H9 (cell line): ENCODE results near the gene CLCN2. TPM values are rescaled to one million over a fixed set of nuclear protein-coding genes. Genes with fewer than 3 reads are reported as not detected.

Experiments used
- DNase-seq: peaks from one replicate; pipeline ENCODE4 v3.0.0-alpha.2; 2017
- H2AFZ ChIP-seq: one replicate; pipeline ENCODE4 v1.6.1; 2013; ENCODE audit warnings: mild to moderate bottlenecking, low read length, control low read depth, moderate library complexity
- H2AK5ac ChIP-seq: 2 replicates; pipeline ENCODE4 v1.6.1; 2013; ENCODE audit warnings: low read length, control low read depth, mixed read lengths; ENCODE audit not compliant: insufficient read length
- H2BK120ac ChIP-seq: one replicate; pipeline ENCODE4 v1.6.1; 2013; ENCODE audit warnings: low read depth, mild to moderate bottlenecking, low read length, control low read depth, inconsistent platforms; ENCODE audit not compliant: poor library complexity, severe bottlenecking
- H2BK12ac ChIP-seq: 2 replicates; pipeline ENCODE4 v1.6.1; 2013; ENCODE audit warnings: low read length, control low read depth, mixed read lengths, low read depth; ENCODE audit not compliant: insufficient read length
- H2BK15ac ChIP-seq: 2 replicates; pipeline ENCODE4 v1.6.1; 2013; ENCODE audit warnings: low read depth, low read length, control low read depth
- H2BK20ac ChIP-seq: one replicate; pipeline ENCODE4 v1.6.1; 2013; ENCODE audit warnings: low read depth, mild to moderate bottlenecking, low read length, control low read depth, inconsistent platforms; ENCODE audit not compliant: poor library complexity, severe bottlenecking
- H2BK5ac ChIP-seq: 2 replicates; pipeline ENCODE4 v1.6.1; 2013; ENCODE audit warnings: low read length, control low read depth, mixed read lengths; ENCODE audit not compliant: insufficient read length
- H3K14ac ChIP-seq: 2 replicates; pipeline ENCODE4 v1.6.1; 2013; ENCODE audit warnings: low read length, control low read depth; ENCODE audit not compliant: insufficient read depth
- H3K18ac ChIP-seq: 2 replicates; pipeline ENCODE4 v1.6.1; 2013; ENCODE audit warnings: low read depth, mild to moderate bottlenecking, mixed read lengths, low read length, control low read depth; ENCODE audit not compliant: insufficient read length
- H3K23ac ChIP-seq: 2 replicates; pipeline ENCODE4 v1.6.1; 2013; ENCODE audit warnings: low read length, control low read depth, mixed read lengths, low read depth; ENCODE audit not compliant: insufficient read length
- H3K23me2 ChIP-seq: 2 replicates; pipeline ENCODE4 v1.6.1; 2013; ENCODE audit warnings: low read depth, mild to moderate bottlenecking, mixed read lengths, low read length, control low read depth; ENCODE audit not compliant: insufficient read length, poor library complexity, severe bottlenecking
- H3K27ac ChIP-seq: 2 replicates; pipeline ENCODE4 v1.5.1; 2013; ENCODE audit warnings: low read length, control low read depth, mixed read lengths, low read depth; ENCODE audit not compliant: insufficient read length
- H3K27me3 ChIP-seq: 2 replicates; pipeline ENCODE4 v1.6.1; 2013; ENCODE audit warnings: low read length, control low read depth, inconsistent platforms; ENCODE audit not compliant: insufficient read depth
- H3K4ac ChIP-seq: 2 replicates; pipeline ENCODE4 v1.6.1; 2013; ENCODE audit warnings: low read depth, mild to moderate bottlenecking, control low read depth, inconsistent platforms, low read length, moderate library complexity
- H3K4me1 ChIP-seq: 2 replicates; pipeline ENCODE4 v1.6.1; 2013; ENCODE audit warnings: low read length, control low read depth, inconsistent platforms; ENCODE audit not compliant: insufficient read depth
- H3K4me2 ChIP-seq: 2 replicates; pipeline ENCODE4 v1.6.1; 2013; ENCODE audit warnings: low read length, control low read depth, mixed read lengths; ENCODE audit not compliant: insufficient read length, insufficient read depth
- H3K56ac ChIP-seq: 2 replicates; pipeline ENCODE4 v1.6.1; 2013; ENCODE audit warnings: low read depth, mild to moderate bottlenecking, mixed read lengths, low read length, control low read depth; ENCODE audit not compliant: insufficient read length
- H3K79me1 ChIP-seq: 2 replicates; pipeline ENCODE4 v1.6.1; 2013; ENCODE audit warnings: low read depth, mild to moderate bottlenecking, moderate library complexity, low read length, control low read depth, inconsistent platforms; ENCODE audit not compliant: insufficient read depth, poor library complexity, severe bottlenecking
- H3K79me2 ChIP-seq: 2 replicates; pipeline ENCODE4 v1.6.1; 2013; ENCODE audit warnings: low read length, control low read depth, inconsistent platforms; ENCODE audit not compliant: insufficient read depth
- H3K9ac ChIP-seq: 2 replicates; pipeline ENCODE4 v1.6.1; 2013; ENCODE audit warnings: low read length, control low read depth, mixed read lengths; ENCODE audit not compliant: insufficient read length; ENCODE audit errors: extremely low read depth
- H3K9me3 ChIP-seq: one replicate; pipeline ENCODE4 v1.6.1; 2013; ENCODE audit warnings: low read depth, low read length, inconsistent platforms; ENCODE audit not compliant: control insufficient read depth
- H3T11ph ChIP-seq: one replicate; pipeline ENCODE4 v1.6.1; 2013; ENCODE audit warnings: mild to moderate bottlenecking, low read length, control low read depth, inconsistent platforms
- H4K20me1 ChIP-seq: one replicate; pipeline ENCODE4 v1.6.1; 2013; ENCODE audit not compliant: control insufficient read depth, insufficient read length, insufficient read depth
- H4K5ac ChIP-seq: 2 replicates; pipeline ENCODE4 v1.6.1; 2013; ENCODE audit warnings: low read depth, mild to moderate bottlenecking, mixed read lengths, low read length, control low read depth; ENCODE audit not compliant: insufficient read length
- H4K8ac ChIP-seq: replicated peaks from 2 replicates; pipeline ENCODE4 v1.6.1; 2013; ENCODE audit warnings: low read length, control low read depth, mixed read lengths, low read depth; ENCODE audit not compliant: insufficient read length
- H4K91ac ChIP-seq: 2 replicates; pipeline ENCODE4 v1.6.1; 2013; ENCODE audit warnings: low read depth, mild to moderate bottlenecking, moderate library complexity, mixed read lengths, low read length, control low read depth; ENCODE audit not compliant: insufficient read length
- H3K27ac Mint-ChIP-seq, 3 experiments: 2 replicates in 2 of 3; 3 replicates in 1 of 3; pipeline ENCODE4 v1.8.0; 2020 to 2021; ENCODE audit warnings: mixed read lengths in 3 of 3, mild to moderate bottlenecking in 1 of 3, moderate library complexity in 1 of 3
- H3K27me3 Mint-ChIP-seq: 2 replicates; pipeline ENCODE4 v1.8.0; 2021; ENCODE audit warnings: low read depth, mild to moderate bottlenecking, moderate library complexity, mixed read lengths
- H3K36me3 Mint-ChIP-seq, 3 experiments: 2 replicates in 2 of 3; 3 replicates in 1 of 3; pipeline ENCODE4 v1.8.0; 2020 to 2021; ENCODE audit warnings: low read depth in 3 of 3, mixed read lengths in 3 of 3; ENCODE audit not compliant: insufficient read depth in 1 of 3
- H3K4me1 Mint-ChIP-seq, 2 experiments: 2 replicates each; pipeline ENCODE4 v1.8.0; 2020; ENCODE audit warnings: mixed read lengths in 2 of 2
- H3K4me3 Mint-ChIP-seq, 2 experiments: 2 replicates in 1 of 2; 3 replicates in 1 of 2; pipeline ENCODE4 v1.8.0; 2020 to 2021; ENCODE audit warnings: mild to moderate bottlenecking in 2 of 2, mixed read lengths in 2 of 2, moderate library complexity in 1 of 2
- H3K9me3 Mint-ChIP-seq, 2 experiments: 2 replicates in 1 of 2; 3 replicates in 1 of 2; pipeline ENCODE4 v1.8.0; 2020; ENCODE audit warnings: mild to moderate bottlenecking in 2 of 2, mixed read lengths in 2 of 2, moderate library complexity in 1 of 2
- CTCF ChIP-seq: fragments of 200-600 bp; sonication (generic); conservative IDR thresholded peaks from 3 replicates; pipeline ENCODE4 v1.8.0; 2021; ENCODE audit warnings: antibody characterized with exemption, mild to moderate bottlenecking
- WGBS: extraction: QIAGEN DNeasy Blood & Tissue Kit; methylation state at CpG from one replicate; pipeline ENCODE4 v1.1.7; 2013; ENCODE audit warnings: missing lambda C conversion rate, low lambda C conversion rate, mixed read lengths; ENCODE audit not compliant: insufficient read length; ENCODE audit errors: extremely low coverage; 5-methylcytosine and 5-hydroxymethylcytosine counted together
- total RNA-seq: library from RNA; stranded (reverse); gene quantifications from 2 replicates; pipeline ENCODE4 v1.2.1, GENCODE V29; 2021

Gene CLCN2
- total RNA-seq, 1 experiment from 2014 or later, result 17.2 TPM

GRCh38 chr3:184350618-184351017 lies 10.8 kb downstream of the CLCN2 start:
- Histone ChIP-seq H3K27ac (no peak overlapping the region), H3K9ac (no peak overlapping the region), H3T11ph (no peak overlapping the region), H2BK20ac (no peak overlapping the region), H3K4me2 (no peak overlapping the region), H3K4me1 (no peaks in the 10 kb centered on the region), H3K79me1 (no peaks in the 10 kb centered on the region), H3K9me3 (no peaks in the 10 kb centered on the region), H3K79me2 (no peaks in the 10 kb centered on the region), H2AFZ (no peak overlapping the region), H3K18ac (no peak overlapping the region), H3K23me2 (no peaks in the 10 kb centered on the region), H4K91ac (no peak overlapping the region), H3K14ac (no peak overlapping the region), H3K4ac (no peak overlapping the region), H4K5ac (no peak overlapping the region), H2AK5ac (no peak overlapping the region), H3K56ac (no peak overlapping the region), H3K23ac (no peak overlapping the region), H4K8ac (no peak overlapping the region), H3K27me3 (no peaks in the 10 kb centered on the region), H2BK15ac (no peak overlapping the region), H4K20me1 (no peaks in the 10 kb centered on the region), H2BK12ac (no peak overlapping the region), H2BK5ac (no peak overlapping the region), H2BK120ac (no peak overlapping the region)
- H3K36me3 Mint-ChIP-seq, result peaks cover 15 to 42% (median 39%) of the 10 kb centered on the region in 3 experiments; a peak in 6 of 7 replicates
- WGBS, result no CpG with 5 or more reads among the region's 6 CpGs
- H3K4me1 Mint-ChIP-seq, result peaks cover 11 to 20% of the 10 kb centered on the region in 2 experiments
- no peak overlapping the region for H3K4me3 Mint-ChIP-seq
- TF ChIP-seq CTCF, result no peak
- no peak overlapping the region; a peak in 1 of 7 replicates for H3K27ac Mint-ChIP-seq
- no peaks in the 10 kb centered on the region; a peak in 1 of 5 replicates for H3K9me3 Mint-ChIP-seq
- DNase-seq, result no peak
- H3K27me3 Mint-ChIP-seq, result no peaks in the 10 kb centered on the region
